ENCODE data around the gene FAM110C. TPM values are rescaled to one million over a fixed set of nuclear protein-coding genes. Genes with fewer than 3 reads are reported as not detected.

Gene FAM110C
- total and polyA plus RNA-seq, 2 of the 8 experiments (the other 6 are each of a cell fraction or from before 2014, with no cell fraction given), result 4.8 to 13.2 TPM

DNA sequence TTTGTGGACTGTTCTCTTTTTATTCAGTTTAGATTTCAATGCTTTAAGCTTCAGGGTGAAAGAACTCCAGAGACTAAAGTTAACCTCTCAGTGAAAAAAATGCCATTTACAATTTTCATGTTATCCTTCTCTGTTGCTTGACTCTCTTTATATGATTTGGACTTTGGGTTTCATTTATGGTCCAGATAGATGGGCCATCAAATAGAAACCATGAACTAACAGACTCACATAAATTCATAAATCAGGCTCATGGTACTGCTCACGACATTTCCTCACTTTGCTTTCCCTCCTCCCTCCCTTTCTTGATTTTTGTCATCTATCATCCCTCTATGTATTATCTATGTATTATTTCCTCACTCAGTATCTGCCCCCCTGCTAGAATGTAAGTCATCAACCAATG lies 10.0 kb downstream of the FAM110C start:
- Histone ChIP-seq H3K9me3 (ENCODE audit: insufficient read depth in 2 of 2, low read depth in 1 of 2, low read length in 1 of 2) (no peaks in the 10 kb centered on the region), H3K4ac (replicated peaks; ENCODE audit: insufficient read length, low read depth, low read length) (no peak overlapping the region), H3K79me2 (ENCODE audit: control insufficient read depth in 1 of 2, insufficient read depth in 2 of 2, low read length in 2 of 2) (no peaks in the 10 kb centered on the region), H3K23ac (ENCODE audit: insufficient read length) (no peak overlapping the region), H4K5ac (ENCODE audit: insufficient read length, low read depth, low read length) (no peak overlapping the region), H4K20me1 (replicated peaks in 1 of 2; ENCODE audit: control insufficient read depth in 1 of 2, insufficient read depth in 2 of 2, low read length in 2 of 2) (no peaks in the 10 kb centered on the region), H2AFZ (ENCODE audit: low read length) (no peak overlapping the region), H2AK5ac (ENCODE audit: low read depth, low read length) (no peak overlapping the region), H2BK20ac (ENCODE audit: low read length) (no peak overlapping the region), H3K56ac (replicated peaks; ENCODE audit: insufficient read length, low read depth, low read length) (no peak overlapping the region), H2BK120ac (replicated peaks; ENCODE audit: low read depth, low read length) (no peak overlapping the region), H3K4me3 (ENCODE audit: extremely low read depth in 1 of 4, insufficient read depth in 2 of 4, low read depth in 3 of 4, low read length in 4 of 4) (no peak overlapping the region), H3K9ac (replicated peaks in 1 of 4; ENCODE audit: extremely low read depth in 1 of 4, low read depth in 3 of 4, low read length in 3 of 4) (no peak overlapping the region), H3K4me2 (ENCODE audit: insufficient read depth in 1 of 2, low read depth in 2 of 2, low read length in 2 of 2) (no peak overlapping the region), H3K23me2 (ENCODE audit: low read depth, low read length) (no peaks in the 10 kb centered on the region), H3K27ac (ENCODE audit: low read depth, low read length) (no peak overlapping the region), H2BK15ac (ENCODE audit: low read length) (no peak overlapping the region), H3K27me3 (replicated peaks in 1 of 4; ENCODE audit: control insufficient read depth in 3 of 4, extremely low read depth in 1 of 4, insufficient read depth in 3 of 4, low read length in 3 of 4) (no peaks in the 10 kb centered on the region), H4K8ac (ENCODE audit: extremely low read depth, insufficient read depth, low read length) (no peak overlapping the region), H3K14ac (ENCODE audit: insufficient read length) (no peak overlapping the region), H3K79me1 (ENCODE audit: low read depth, low read length) (no peaks in the 10 kb centered on the region), H4K91ac (replicated peaks; ENCODE audit: insufficient read length, low read length) (no peak overlapping the region), H2BK5ac (ENCODE audit: low read depth, low read length) (no peak overlapping the region), H3K36me3 (ENCODE audit: control insufficient read depth in 2 of 4, insufficient read depth in 4 of 4, low read length in 3 of 4) (peaks cover 0 to 17% (median 6%) of the 10 kb centered on the region in 4 experiments; a peak in 5 of 8 replicates), H3K4me1 (replicated peaks in 1 of 4; ENCODE audit: control insufficient read depth in 3 of 4, insufficient read depth in 4 of 4, low read length in 3 of 4) (peaks cover 0 to 4% (median 0%) of the 10 kb centered on the region in 4 experiments; a peak in 1 of 7 replicates), H3K18ac (ENCODE audit: extremely low read depth, low read length) (no peak overlapping the region), H2BK12ac (ENCODE audit: low read depth, low read length) (no peak overlapping the region)
- 100% methylated on average over 1 of the region's 1 CpG; no CpG with 5 or more reads in 1 of the 2 experiments for whole genome bisulfite sequencing, 2 experiments (ENCODE audit: extremely low coverage in 1 of 2, insufficient coverage in 1 of 2, insufficient read length in 1 of 2, insufficient replicate concordance in 2 of 2, low coverage in 1 of 2, low lambda C conversion rate in 2 of 2, missing lambda C conversion rate in 1 of 2)
- FAIRE-seq, result no peak
- CTCF ChIA-PET (ENCODE audit: partially characterized antibody), result interaction anchor here (0.8 to 2.0 kb wide), 3 partner anchors 9 to 25 kb away, joined by 3 to 4 read pairs (median 3); no protein-coding TSS in a partner anchor
- POLR2A ChIA-PET (ENCODE audit: partially characterized antibody), result interaction anchor here (1.6 kb wide), 1 partner anchor 16 kb away, joined by 5 read pairs; no protein-coding TSS in a partner anchor
- DNase-seq (ENCODE audit: low read depth in 1 of 2, low spot score in 2 of 2), result no peak
- no peak for TF ChIP-seq ZNF274 (IDR thresholded peaks at IDR 0.05; ENCODE audit: borderline replicate concordance, extremely low read depth, low read length)
- TF ChIP-seq JUN (IDR thresholded peaks at IDR 0.05; ENCODE audit: low read depth, low read length), result no peak
- no peak for TF ChIP-seq SAP30 (IDR thresholded peaks at IDR 0.05; ENCODE audit: insufficient read depth, insufficient replicate concordance, low read length)
- TF ChIP-seq CHD1 (IDR thresholded peaks at IDR 0.05; ENCODE audit: low read depth, low read length), result no peak
- no peak for TF ChIP-seq POU5F1 (IDR thresholded peaks at IDR 0.05; ENCODE audit: low read depth, low read length)
- TF ChIP-seq PHF8 (conservative IDR thresholded peaks at IDR 0.05; ENCODE audit: low read depth, low read length), result no peak
- TF ChIP-seq POLR2AphosphoS5 (IDR thresholded peaks at IDR 0.05; ENCODE audit: low read depth, low read length), result no peak
- no peak for TF ChIP-seq KDM4A (IDR thresholded peaks at IDR 0.05; ENCODE audit: low read depth, low read length, severe bottlenecking)
- no peak for TF ChIP-seq SP2 (IDR thresholded peaks at IDR 0.05; ENCODE audit: low read length)
- no peak for TF ChIP-seq RFX5 (IDR thresholded peaks at IDR 0.05; ENCODE audit: borderline replicate concordance, low read depth, low read length)
